ENCODE measurements around the gene ELL. TPM values are rescaled to one million over a fixed set of nuclear protein-coding genes. Genes with fewer than 3 reads are reported as not detected.
"Not testable (repeated sequence)": the region's sequence is repeated elsewhere in the genome, so short reads cannot be mapped to it uniquely, and the experiment has no call there.

Gene ELL
- total RNA-seq, 1 experiment from 2014 or later, result 17.3 TPM

- peak overlapping the region; percentile 36 for H3K4me3 Mint-ChIP-seq
- CTCF ChIA-PET, result interaction anchor here (0.7 to 5.0 kb wide), 10 partner anchors 12 to 86 kb away, joined by 3 to 36 read pairs (median 4); partner anchors contain the start of genes KXD1 and UBA52
Measured at GRCh38 chr19:18522862-18523440, 1.1 kb upstream of the ELL start.

GRCh38 chr19:18522124-18522861 is 423 bp upstream of the ELL start:
- Mint-ChIP-seq H3K4me1 (peaks cover 7% of the 10 kb centered on the region), H3K27ac (peak overlapping the region; percentile 86), H3K36me3 (no peaks in the 10 kb centered on the region), H3K4me3 (peak overlapping the region; percentile 81), H3K9me3 (no peaks in the 10 kb centered on the region), H3K27me3 (ENCODE audit: low read depth) (no peaks in the 10 kb centered on the region)
- ChIA-PET POLR2A (interaction anchor here (0.5 to 1.4 kb wide), 4 partner anchors 8 to 50 kb away, joined by 3 read pairs; partner anchors contain the start of gene UBA52), CTCF (interaction anchor here (0.6 to 5.0 kb wide), 19 partner anchors 12 to 276 kb away, joined by 3 to 55 read pairs (median 8); partner anchors contain the start of genes KXD1 and UBA52)
- peak; percentile 95 for ATAC-seq
- peak; percentile 100 for DNase-seq (ENCODE audit: low spot score)
- no peak for TF ChIP-seq KAT7 (CRISPR knock-in tag; IDR thresholded peaks at IDR 0.05; ENCODE audit: borderline replicate concordance)
- no peak for TF ChIP-seq ZNF425 (CRISPR knock-in tag; conservative IDR thresholded peaks at IDR 0.05)
- TF ChIP-seq NFE2L1 (CRISPR knock-in tag; IDR thresholded peaks at IDR 0.05), result no peak
- TF ChIP-seq MAX (CRISPR knock-in tag; IDR thresholded peaks at IDR 0.05), result peak; percentile 50; the same call in 1 of the 2 replicates
- TF ChIP-seq RELA (CRISPR knock-in tag; IDR thresholded peaks at IDR 0.05; ENCODE audit: borderline replicate concordance), result no peak
- TF ChIP-seq SP1 (CRISPR knock-in tag; conservative IDR thresholded peaks at IDR 0.05), result peak; percentile 73; the same call in 1 of the 2 replicates
- no peak for TF ChIP-seq GRHL2 (CRISPR knock-in tag; IDR thresholded peaks at IDR 0.05; ENCODE audit: insufficient replicate concordance, severe bottlenecking)
- no peak for TF ChIP-seq ATF3 (CRISPR knock-in tag; conservative IDR thresholded peaks at IDR 0.05)
- 0 out of 2 replicates have a peak, but pooled peaks have one; percentile 26 for TF ChIP-seq ETV6 (CRISPR knock-in tag; IDR thresholded peaks at IDR 0.05)
- TF ChIP-seq FOXP4 (CRISPR knock-in tag; IDR thresholded peaks at IDR 0.05), result 0 out of 2 replicates have a peak, but pooled peaks have one; percentile 15
- TF ChIP-seq SMAD3 (CRISPR knock-in tag; IDR thresholded peaks at IDR 0.05; ENCODE audit: borderline replicate concordance), result 0 out of 2 replicates have a peak, but pooled peaks have one; percentile 4
- no peak for TF ChIP-seq ELF4 (CRISPR knock-in tag; IDR thresholded peaks at IDR 0.05; ENCODE audit: low read depth)
- TF ChIP-seq ZBTB21 (CRISPR knock-in tag; IDR thresholded peaks at IDR 0.05; ENCODE audit: borderline replicate concordance), result no peak
- TF ChIP-seq USF2 (CRISPR knock-in tag; IDR thresholded peaks at IDR 0.05), result peak; percentile 67
- TF ChIP-seq TCF7 (CRISPR knock-in tag; IDR thresholded peaks at IDR 0.05; ENCODE audit: low read depth), result no peak
- TF ChIP-seq ATF1 (CRISPR knock-in tag; IDR thresholded peaks at IDR 0.05), result no peak
- no peak for TF ChIP-seq IRF1 (CRISPR knock-in tag; IDR thresholded peaks at IDR 0.05)

More at GRCh38 chr19:18522862-18523440, 1.1 kb upstream of the ELL start:
- ATAC-seq; H3K27me3 Mint-ChIP-seq (ENCODE audit: low read depth); H3K9me3 Mint-ChIP-seq; H3K4me1 Mint-ChIP-seq; DNase-seq (ENCODE audit: low spot score); H3K36me3 Mint-ChIP-seq: not testable (repeated sequence)
- POLR2A ChIA-PET, result interaction anchor here (0.5 to 1.4 kb wide), 4 partner anchors 8 to 49 kb away, joined by 3 read pairs; partner anchors contain the start of gene UBA52
- peak overlapping the region; percentile 89; the same call in 1 of the 2 replicates for H3K27ac Mint-ChIP-seq
- peak; percentile 91 for TF ChIP-seq GTF2I (CRISPR knock-in tag; conservative IDR thresholded peaks at IDR 0.05)
- TF ChIP-seq ZNF121 (CRISPR knock-in tag; IDR thresholded peaks at IDR 0.05), result peak; percentile 99
- 0 out of 2 replicates have a peak, but pooled peaks have one; percentile 23 for TF ChIP-seq ERG (CRISPR knock-in tag; IDR thresholded peaks at IDR 0.05)
